HEK293T (cell line): Measurements from ENCODE around the gene SEZ6L.

Experiments
- BHLHE40 ChIP-seq: fragments of 450-650 bp; IDR thresholded peaks from 2 replicates; pipeline ENCODE4 v1.6.1; 2016; ENCODE audit warnings: mild to moderate bottlenecking, moderate library complexity, borderline replicate concordance
- FOXA1 ChIP-seq: fragments of 450-650 bp; IDR thresholded peaks from 2 replicates; pipeline ENCODE4 v1.6.1; 2016; ENCODE audit warnings: mild to moderate bottlenecking
- FOXM1 ChIP-seq: fragments of 450-650 bp; IDR thresholded peaks from 2 replicates; pipeline ENCODE4 v1.6.1; 2017; ENCODE audit warnings: mild to moderate bottlenecking, borderline replicate concordance
- NFRKB ChIP-seq: fragments of 450-650 bp; IDR thresholded peaks from 2 replicates; pipeline ENCODE4 v1.6.1; 2016; ENCODE audit warnings: mild to moderate bottlenecking, moderate library complexity

DNA sequence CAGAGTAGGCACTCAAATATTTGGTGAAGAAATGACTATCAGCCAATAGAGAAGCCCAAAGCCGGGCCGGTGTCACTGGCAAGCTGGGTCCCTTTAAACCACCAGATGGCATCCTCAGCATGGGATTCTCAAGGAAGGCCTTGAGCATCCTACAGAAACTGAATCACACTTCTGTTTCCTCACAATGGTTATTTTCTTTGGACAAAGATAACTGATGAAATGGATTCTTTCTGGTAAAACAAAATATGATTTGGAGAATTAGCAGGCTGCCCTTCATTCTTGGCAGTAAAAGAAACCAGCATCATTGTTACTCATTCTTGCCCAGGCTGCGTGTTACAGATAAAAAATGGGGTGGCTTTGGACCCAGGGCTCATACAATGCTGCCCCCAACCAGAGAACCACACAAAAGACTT, 229.5 kb downstream of the SEZ6L start:
- TF ChIP-seq FOXA1 (no peak), BHLHE40 (no peak), FOXM1 (no peak), NFRKB (no peak)
